A673 (cell line): Measurements from ENCODE around the gene SERTAD2.

Experiments used
- EZH2 ChIP-seq: fragments of 200-600 bp; sonication (generic); IDR thresholded peaks from 2 replicates; pipeline ENCODE4 v1.6.1; 2017; ENCODE audit warnings: borderline replicate concordance, low read depth, mild to moderate bottlenecking, mixed read lengths, antibody characterized with exemption, low read length; ENCODE audit not compliant: poor library complexity, severe bottlenecking
- TF ChIP-seq, protein P1 (sequence below): fragments of 300-800, 200-600 bp; sonication (generic); conservative IDR thresholded peaks from 2 replicates; pipeline ENCODE4 v1.5.1; 2017; ENCODE audit warnings: low read depth, mild to moderate bottlenecking, antibody characterized with exemption, low read length, moderate library complexity, mixed read lengths

- TF ChIP-seq, protein P1, sequence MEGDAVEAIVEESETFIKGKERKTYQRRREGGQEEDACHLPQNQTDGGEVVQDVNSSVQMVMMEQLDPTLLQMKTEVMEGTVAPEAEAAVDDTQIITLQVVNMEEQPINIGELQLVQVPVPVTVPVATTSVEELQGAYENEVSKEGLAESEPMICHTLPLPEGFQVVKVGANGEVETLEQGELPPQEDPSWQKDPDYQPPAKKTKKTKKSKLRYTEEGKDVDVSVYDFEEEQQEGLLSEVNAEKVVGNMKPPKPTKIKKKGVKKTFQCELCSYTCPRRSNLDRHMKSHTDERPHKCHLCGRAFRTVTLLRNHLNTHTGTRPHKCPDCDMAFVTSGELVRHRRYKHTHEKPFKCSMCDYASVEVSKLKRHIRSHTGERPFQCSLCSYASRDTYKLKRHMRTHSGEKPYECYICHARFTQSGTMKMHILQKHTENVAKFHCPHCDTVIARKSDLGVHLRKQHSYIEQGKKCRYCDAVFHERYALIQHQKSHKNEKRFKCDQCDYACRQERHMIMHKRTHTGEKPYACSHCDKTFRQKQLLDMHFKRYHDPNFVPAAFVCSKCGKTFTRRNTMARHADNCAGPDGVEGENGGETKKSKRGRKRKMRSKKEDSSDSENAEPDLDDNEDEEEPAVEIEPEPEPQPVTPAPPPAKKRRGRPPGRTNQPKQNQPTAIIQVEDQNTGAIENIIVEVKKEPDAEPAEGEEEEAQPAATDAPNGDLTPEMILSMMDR = no peak
- no peak for TF ChIP-seq EZH2
Measured at GRCh38 chr2:64624108-64624610, 29.6 kb downstream of the SERTAD2 start.
